ENCODE data around the gene CFAP54.

DNA sequence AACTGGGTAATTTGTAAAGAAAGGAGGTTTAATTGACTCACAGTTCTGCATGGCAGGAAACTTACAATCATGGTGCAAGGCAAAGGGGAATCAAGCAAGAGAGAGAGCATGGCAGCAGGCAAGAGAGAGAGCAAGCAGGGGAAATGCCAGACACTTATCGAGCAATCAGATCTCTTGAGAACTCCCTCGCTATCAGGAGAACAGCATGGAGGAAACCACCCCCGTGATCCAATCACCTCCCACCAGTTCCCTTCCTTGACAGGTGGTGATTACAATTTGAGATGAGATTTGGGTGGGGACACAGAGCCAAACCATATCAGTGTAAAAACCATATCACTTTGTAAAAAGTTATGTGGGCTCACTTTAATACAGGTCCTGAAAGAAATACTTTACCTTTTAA is 361.3 kb downstream of the CFAP54 start:
- TF ChIP-seq, protein P1, sequence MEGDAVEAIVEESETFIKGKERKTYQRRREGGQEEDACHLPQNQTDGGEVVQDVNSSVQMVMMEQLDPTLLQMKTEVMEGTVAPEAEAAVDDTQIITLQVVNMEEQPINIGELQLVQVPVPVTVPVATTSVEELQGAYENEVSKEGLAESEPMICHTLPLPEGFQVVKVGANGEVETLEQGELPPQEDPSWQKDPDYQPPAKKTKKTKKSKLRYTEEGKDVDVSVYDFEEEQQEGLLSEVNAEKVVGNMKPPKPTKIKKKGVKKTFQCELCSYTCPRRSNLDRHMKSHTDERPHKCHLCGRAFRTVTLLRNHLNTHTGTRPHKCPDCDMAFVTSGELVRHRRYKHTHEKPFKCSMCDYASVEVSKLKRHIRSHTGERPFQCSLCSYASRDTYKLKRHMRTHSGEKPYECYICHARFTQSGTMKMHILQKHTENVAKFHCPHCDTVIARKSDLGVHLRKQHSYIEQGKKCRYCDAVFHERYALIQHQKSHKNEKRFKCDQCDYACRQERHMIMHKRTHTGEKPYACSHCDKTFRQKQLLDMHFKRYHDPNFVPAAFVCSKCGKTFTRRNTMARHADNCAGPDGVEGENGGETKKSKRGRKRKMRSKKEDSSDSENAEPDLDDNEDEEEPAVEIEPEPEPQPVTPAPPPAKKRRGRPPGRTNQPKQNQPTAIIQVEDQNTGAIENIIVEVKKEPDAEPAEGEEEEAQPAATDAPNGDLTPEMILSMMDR (tag by site-specific recombination; IDR thresholded peaks at IDR 0.05): no peak
- TF ChIP-seq SP3 (tag by site-specific recombination; IDR thresholded peaks at IDR 0.05): no peak
- TF ChIP-seq, protein P2, sequence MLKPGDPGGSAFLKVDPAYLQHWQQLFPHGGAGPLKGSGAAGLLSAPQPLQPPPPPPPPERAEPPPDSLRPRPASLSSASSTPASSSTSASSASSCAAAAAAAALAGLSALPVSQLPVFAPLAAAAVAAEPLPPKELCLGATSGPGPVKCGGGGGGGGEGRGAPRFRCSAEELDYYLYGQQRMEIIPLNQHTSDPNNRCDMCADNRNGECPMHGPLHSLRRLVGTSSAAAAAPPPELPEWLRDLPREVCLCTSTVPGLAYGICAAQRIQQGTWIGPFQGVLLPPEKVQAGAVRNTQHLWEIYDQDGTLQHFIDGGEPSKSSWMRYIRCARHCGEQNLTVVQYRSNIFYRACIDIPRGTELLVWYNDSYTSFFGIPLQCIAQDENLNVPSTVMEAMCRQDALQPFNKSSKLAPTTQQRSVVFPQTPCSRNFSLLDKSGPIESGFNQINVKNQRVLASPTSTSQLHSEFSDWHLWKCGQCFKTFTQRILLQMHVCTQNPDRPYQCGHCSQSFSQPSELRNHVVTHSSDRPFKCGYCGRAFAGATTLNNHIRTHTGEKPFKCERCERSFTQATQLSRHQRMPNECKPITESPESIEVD (tag by site-specific recombination; IDR thresholded peaks at IDR 0.05): no peak
